MCF 10A (cell line): ENCODE data around the gene CERS2. TPM values are rescaled to one million over a fixed set of nuclear protein-coding genes. Genes with fewer than 3 reads are reported as not detected.
A peak's percentile ranks its signal among the peaks of the same experiment; 100 is the strongest.

Experiments
- BruUV-seq: library from RNA; stranded (reverse); fragments of 400-500 nt; replicated peaks from 2 replicates; lab custom pipeline; 2021; lab: Mats Ljungman, UMichigan
- CTCF ChIA-PET: fragments of 300-600 bp; sonication (Branson Sonifier 250); formaldehyde crosslinking; extraction: SDS; loops from one replicate; lab custom pipeline; 2021; ENCODE audit warnings: antibody characterized with exemption, inconsistent platforms; lab: Yijun Ruan, JAX
- POLR2A ChIA-PET: fragments of 300-600, 350-650 bp; sonication (Branson Sonifier 250); formaldehyde crosslinking; extraction: SDS; loops from one replicate; lab custom pipeline; 2020; ENCODE audit warnings: antibody characterized with exemption, inconsistent platforms; lab: Yijun Ruan, JAX
- DNase-seq: peaks from one replicate; pipeline ENCODE4 v3.0.0-alpha.2; 2018; ENCODE audit not compliant: unreplicated experiment
- H3K27ac Mint-ChIP-seq: one replicate; pipeline ENCODE4 v1.8.0; 2022; ENCODE audit warnings: mild to moderate bottlenecking, low read depth, mixed read lengths; ENCODE audit not compliant: unreplicated experiment
- H3K27me3 Mint-ChIP-seq: one replicate; pipeline ENCODE4 v1.8.0; 2022; ENCODE audit warnings: mixed read lengths; ENCODE audit not compliant: insufficient read depth, unreplicated experiment
- H3K36me3 Mint-ChIP-seq: one replicate; pipeline ENCODE4 v1.8.0; 2022; ENCODE audit warnings: mild to moderate bottlenecking, moderate library complexity, mixed read lengths; ENCODE audit not compliant: insufficient read depth, unreplicated experiment
- H3K4me1 Mint-ChIP-seq: one replicate; pipeline ENCODE4 v1.8.0; 2022; ENCODE audit warnings: mixed read lengths; ENCODE audit not compliant: insufficient read depth, unreplicated experiment
- H3K4me3 Mint-ChIP-seq: one replicate; pipeline ENCODE4 v1.8.0; 2022; ENCODE audit warnings: mild to moderate bottlenecking, moderate library complexity, mixed read lengths; ENCODE audit not compliant: unreplicated experiment
- H3K9me3 Mint-ChIP-seq: one replicate; pipeline ENCODE4 v1.8.0; 2022; ENCODE audit warnings: mixed read lengths; ENCODE audit not compliant: unreplicated experiment
- intact Hi-C: fragments of 100-400 bp; cut with micrococcal nuclease; formaldehyde crosslinking; loops from 2 replicates; pipeline ENCODE4 v1.14.1; 2022
- total RNA-seq: library from RNA; stranded (reverse); gene quantifications from 2 replicates; pipeline ENCODE4 v1.2.3, GENCODE V29; 2022
- TF ChIP-seq, protein P1 (sequence below): fragments of 200-600 bp; IDR thresholded peaks from one replicate; pipeline ENCODE4 v1.8.0; 2022; ENCODE audit warnings: antibody characterized with exemption, mild to moderate bottlenecking; ENCODE audit not compliant: unreplicated experiment

Gene CERS2
- total RNA-seq, 1 experiment from 2014 or later, result 270 TPM

DNA sequence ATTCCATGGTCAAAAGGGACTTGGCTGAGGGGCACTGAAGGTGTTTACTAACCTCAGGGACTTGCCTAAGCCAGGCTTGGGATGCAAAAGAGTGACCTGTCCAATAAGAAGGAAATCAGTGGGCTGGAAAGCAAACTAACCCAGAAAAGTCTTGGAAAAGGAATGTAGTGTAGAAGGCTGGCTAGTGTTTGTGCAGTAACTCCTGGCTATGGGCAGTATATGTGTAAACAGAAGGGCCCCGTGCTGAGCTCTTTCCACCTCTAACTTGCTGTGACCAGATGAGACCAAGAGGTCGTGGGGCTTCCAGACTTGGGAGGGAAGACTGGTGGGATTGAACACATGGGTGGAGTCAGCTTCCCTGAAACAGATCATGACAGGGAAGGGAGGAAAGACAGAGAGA is 28.0 kb upstream of the CERS2 start:
- BruUV-seq, result no TSS peak
- H3K27me3 Mint-ChIP-seq, result no peaks in the 10 kb centered on the region
- DNase-seq, result no peak
- H3K27ac Mint-ChIP-seq, result no peak overlapping the region
- H3K4me1 Mint-ChIP-seq, result peaks cover 32% of the 10 kb centered on the region
- TF ChIP-seq, protein P1, sequence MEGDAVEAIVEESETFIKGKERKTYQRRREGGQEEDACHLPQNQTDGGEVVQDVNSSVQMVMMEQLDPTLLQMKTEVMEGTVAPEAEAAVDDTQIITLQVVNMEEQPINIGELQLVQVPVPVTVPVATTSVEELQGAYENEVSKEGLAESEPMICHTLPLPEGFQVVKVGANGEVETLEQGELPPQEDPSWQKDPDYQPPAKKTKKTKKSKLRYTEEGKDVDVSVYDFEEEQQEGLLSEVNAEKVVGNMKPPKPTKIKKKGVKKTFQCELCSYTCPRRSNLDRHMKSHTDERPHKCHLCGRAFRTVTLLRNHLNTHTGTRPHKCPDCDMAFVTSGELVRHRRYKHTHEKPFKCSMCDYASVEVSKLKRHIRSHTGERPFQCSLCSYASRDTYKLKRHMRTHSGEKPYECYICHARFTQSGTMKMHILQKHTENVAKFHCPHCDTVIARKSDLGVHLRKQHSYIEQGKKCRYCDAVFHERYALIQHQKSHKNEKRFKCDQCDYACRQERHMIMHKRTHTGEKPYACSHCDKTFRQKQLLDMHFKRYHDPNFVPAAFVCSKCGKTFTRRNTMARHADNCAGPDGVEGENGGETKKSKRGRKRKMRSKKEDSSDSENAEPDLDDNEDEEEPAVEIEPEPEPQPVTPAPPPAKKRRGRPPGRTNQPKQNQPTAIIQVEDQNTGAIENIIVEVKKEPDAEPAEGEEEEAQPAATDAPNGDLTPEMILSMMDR, result no peak
- POLR2A ChIA-PET, result interaction anchor here (1.1 to 1.3 kb wide), 3 partner anchors 8 to 26 kb away, joined by 3 to 6 read pairs (median 3); partner anchors contain the start of gene ANXA9
- H3K4me3 Mint-ChIP-seq, result peak overlapping the region; percentile 13
- intact Hi-C loops, result no loop called here
- no peaks in the 10 kb centered on the region for H3K9me3 Mint-ChIP-seq
- H3K36me3 Mint-ChIP-seq, result peaks cover 27% of the 10 kb centered on the region
- CTCF ChIA-PET, result interaction anchor here (0.5 to 12.4 kb wide), 6 partner anchors 8 to 177 kb away, joined by 3 to 302 read pairs (median 4); partner anchors contain the start of genes ANXA9, CDC42SE1, CERS2 and TNFAIP8L2

DNA sequence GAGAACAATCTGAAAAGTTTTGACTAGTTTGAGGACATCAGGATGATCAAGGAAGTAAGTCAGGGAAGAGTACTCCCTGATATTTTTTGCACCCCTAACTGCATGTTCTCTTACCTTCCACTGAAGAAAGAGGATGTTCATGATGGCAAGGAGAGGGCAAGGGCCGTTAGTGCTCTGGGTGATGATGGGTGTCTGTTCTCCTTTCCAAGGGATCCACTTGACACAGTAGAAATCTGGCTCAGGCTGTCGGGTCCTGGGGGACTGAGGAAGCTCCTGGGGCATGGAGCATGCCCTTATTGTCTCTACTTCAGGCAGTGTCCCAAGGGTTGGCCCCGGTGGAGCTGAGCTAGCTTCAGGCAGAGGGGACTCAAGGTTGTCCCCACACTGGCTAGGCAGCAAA is 27.4 kb upstream of the CERS2 start:
- intact Hi-C loops, result no loop called here
- BruUV-seq, result no TSS peak
- Mint-ChIP-seq H3K36me3 (peaks cover 21% of the 10 kb centered on the region), H3K9me3 (no peaks in the 10 kb centered on the region), H3K27ac (no peak overlapping the region), H3K27me3 (no peaks in the 10 kb centered on the region), H3K4me1 (peaks cover 26% of the 10 kb centered on the region), H3K4me3 (no peak overlapping the region)
- TF ChIP-seq, protein P1, result no peak
- ChIA-PET CTCF (interaction anchor here (0.5 to 12.4 kb wide), 9 partner anchors 9 to 661 kb away, joined by 3 to 302 read pairs (median 5); partner anchors contain the start of genes ANXA9, CERS2, SETDB1 and TNFAIP8L2), POLR2A (interaction anchor here (1.1 to 1.3 kb wide), 3 partner anchors 17 to 45 kb away, joined by 3 to 6 read pairs (median 3); partner anchors contain the start of gene ANXA9)
- DNase-seq, result no peak

DNA sequence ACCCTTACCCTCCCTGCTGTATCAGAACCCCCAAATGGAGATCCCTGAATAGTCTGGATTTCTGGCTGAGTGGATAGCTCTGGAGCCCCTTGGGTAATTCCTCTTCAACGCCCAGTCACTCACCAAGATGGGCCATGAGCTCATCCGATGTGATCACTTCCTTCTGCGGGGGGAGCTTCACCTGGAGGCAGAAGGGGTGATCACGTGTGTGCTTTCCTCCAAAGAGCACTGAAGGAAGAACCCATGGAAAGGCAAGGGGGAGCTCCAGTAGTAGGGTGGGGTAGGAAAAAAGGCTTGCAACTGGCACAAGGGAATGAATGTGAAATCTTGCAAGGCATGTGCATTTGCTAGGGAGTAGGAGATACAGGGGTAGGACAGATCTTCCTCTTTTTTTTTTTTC is 27.0 kb upstream of the CERS2 start:
- TF ChIP-seq, protein P1, result no peak
- no peak for DNase-seq
- BruUV-seq, result no TSS peak
- H3K9me3 Mint-ChIP-seq, result no peaks in the 10 kb centered on the region
- no peaks in the 10 kb centered on the region for H3K27me3 Mint-ChIP-seq
- no peak overlapping the region for H3K27ac Mint-ChIP-seq
- H3K36me3 Mint-ChIP-seq, result peaks cover 17% of the 10 kb centered on the region
- ChIA-PET CTCF (interaction anchor here (0.6 to 12.4 kb wide), 7 partner anchors 9 to 660 kb away, joined by 3 to 302 read pairs (median 6); partner anchors contain the start of genes ANXA9, CERS2, SETDB1 and TNFAIP8L2), POLR2A (interaction anchor here (0.6 to 1.4 kb wide), 5 partner anchors 16 to 211 kb away, joined by 3 to 6 read pairs (median 3); partner anchors contain the start of gene ANXA9)
- H3K4me1 Mint-ChIP-seq, result peaks cover 23% of the 10 kb centered on the region
- no peak overlapping the region for H3K4me3 Mint-ChIP-seq
- intact Hi-C loops, result no loop called here

DNA sequence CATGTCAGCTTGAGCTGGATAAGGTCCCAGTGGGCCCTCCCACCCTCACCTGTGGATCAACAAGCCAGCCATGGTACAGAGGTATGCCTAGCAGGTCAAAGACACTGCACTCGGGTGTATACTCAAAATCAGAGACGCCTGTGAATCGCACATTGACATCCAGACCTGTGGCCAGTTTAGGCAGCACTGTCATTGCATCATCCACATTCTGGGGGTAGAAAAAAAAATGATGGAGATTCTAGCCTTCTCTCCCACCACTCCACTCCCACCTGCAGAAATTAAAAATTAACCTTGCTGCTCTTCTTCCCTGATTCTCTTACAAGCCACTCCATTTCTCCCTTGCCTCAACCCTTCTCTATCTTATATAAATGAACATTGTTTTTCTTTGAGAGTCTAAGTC is 25.8 kb upstream of the CERS2 start:
- CTCF ChIA-PET, result interaction anchor here (1.0 to 12.4 kb wide), 6 partner anchors 11 to 156 kb away, joined by 3 to 302 read pairs (median 5); partner anchors contain the start of genes ANXA9, CERS2 and TNFAIP8L2
- H3K9me3 Mint-ChIP-seq, result no peaks in the 10 kb centered on the region
- H3K27me3 Mint-ChIP-seq, result no peaks in the 10 kb centered on the region
- no peak for DNase-seq
- BruUV-seq, result no TSS peak
- intact Hi-C loops, result no loop called here
- TF ChIP-seq, protein P1, result no peak
- peaks cover 23% of the 10 kb centered on the region for H3K36me3 Mint-ChIP-seq
- POLR2A ChIA-PET, result interaction anchor here (0.7 to 1.4 kb wide), 4 partner anchors 27 to 344 kb away, joined by 3 to 4 read pairs (median 3); no protein-coding TSS in a partner anchor
- H3K27ac Mint-ChIP-seq, result no peak overlapping the region
- H3K4me3 Mint-ChIP-seq, result no peak overlapping the region
- peaks cover 16% of the 10 kb centered on the region for H3K4me1 Mint-ChIP-seq
